ENCODE results near the gene KPTN. TPM values are rescaled to one million over a fixed set of nuclear protein-coding genes. Genes with fewer than 3 reads are reported as not detected.
A peak's percentile ranks its signal among the peaks of the same experiment; 100 is the strongest.

The KPTN gene
- total and polyA plus RNA-seq, 2 of the 8 experiments (the other 6 are each of a cell fraction or from before 2014, with no cell fraction given), result 23.6 to 31.3 TPM

DNA sequence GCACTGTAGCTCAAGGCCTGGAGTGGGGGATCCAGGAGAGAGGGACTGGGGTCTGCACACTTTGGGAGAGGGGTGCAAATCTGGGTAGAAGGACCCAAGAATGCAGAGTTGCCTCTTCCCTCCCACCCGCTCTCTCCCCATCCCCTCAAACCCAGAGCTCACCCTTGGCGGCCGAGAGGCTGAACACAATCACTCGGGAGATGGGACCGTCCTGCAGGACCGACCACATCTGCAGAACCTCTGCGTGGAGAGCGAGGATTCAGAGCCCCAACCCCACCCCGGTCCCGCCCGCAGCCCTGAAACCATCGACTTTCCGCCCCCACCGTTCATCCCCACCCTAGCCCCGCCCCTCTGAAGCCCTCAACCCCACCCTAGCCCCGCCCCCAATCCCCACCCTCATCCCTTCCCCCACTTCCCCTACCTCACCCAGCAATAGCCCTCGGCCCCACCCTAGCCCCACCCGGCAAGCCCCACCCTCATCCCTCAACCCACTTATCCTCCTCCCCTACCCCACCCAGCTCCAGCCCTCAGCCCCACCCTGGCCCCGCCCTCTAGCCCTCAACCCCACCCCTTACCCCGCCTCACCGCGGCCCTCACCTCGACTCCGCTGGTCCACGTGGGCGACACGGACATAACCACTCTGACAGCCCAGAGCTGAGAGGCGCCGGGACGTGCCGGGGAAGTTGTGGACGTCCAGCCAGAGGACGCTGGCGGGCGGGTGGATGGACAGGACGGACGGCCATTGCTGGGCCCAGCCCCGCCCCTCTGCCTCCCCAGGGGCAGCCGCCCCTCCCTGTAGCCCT, 4.1 kb downstream of the KPTN start (continued):
- TF ChIP-seq, protein P1, sequence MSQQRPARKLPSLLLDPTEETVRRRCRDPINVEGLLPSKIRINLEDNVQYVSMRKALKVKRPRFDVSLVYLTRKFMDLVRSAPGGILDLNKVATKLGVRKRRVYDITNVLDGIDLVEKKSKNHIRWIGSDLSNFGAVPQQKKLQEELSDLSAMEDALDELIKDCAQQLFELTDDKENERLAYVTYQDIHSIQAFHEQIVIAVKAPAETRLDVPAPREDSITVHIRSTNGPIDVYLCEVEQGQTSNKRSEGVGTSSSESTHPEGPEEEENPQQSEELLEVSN (IDR thresholded peaks at IDR 0.05), result peak; percentile 59
- TF ChIP-seq SIN3A (conservative IDR thresholded peaks at IDR 0.05 in 1 of 2, IDR thresholded peaks at IDR 0.05 in 1 of 2; ENCODE audit: low read depth in 1 of 2, low read length in 2 of 2) (peak in 1 of 2 experiments; percentile 74; a peak in 2 of 4 replicates), GABPA (IDR thresholded peaks at IDR 0.05; ENCODE audit: borderline replicate concordance, insufficient read depth, low read length) (no peak), JUN (IDR thresholded peaks at IDR 0.05; ENCODE audit: low read depth, low read length) (no peak), SP4 (IDR thresholded peaks at IDR 0.05; ENCODE audit: low read length) (no peak), SRF (IDR thresholded peaks at IDR 0.05; ENCODE audit: low read depth, low read length) (no peak), PHF8 (conservative IDR thresholded peaks at IDR 0.05; ENCODE audit: low read depth, low read length) (no peak), SP2 (IDR thresholded peaks at IDR 0.05; ENCODE audit: low read length) (no peak), ZNF274 (IDR thresholded peaks at IDR 0.05; ENCODE audit: borderline replicate concordance, extremely low read depth, low read length) (no peak), GTF2F1 (IDR thresholded peaks at IDR 0.05; ENCODE audit: borderline replicate concordance, low read depth, low read length) (no peak), TCF12 (IDR thresholded peaks at IDR 0.05; ENCODE audit: low read depth, low read length) (no peak), RXRA (IDR thresholded peaks at IDR 0.05; ENCODE audit: insufficient read depth, low read depth, low read length) (no peak), SAP30 (IDR thresholded peaks at IDR 0.05; ENCODE audit: insufficient read depth, insufficient replicate concordance, low read length) (peak; percentile 32), RBBP5 (IDR thresholded peaks at IDR 0.05; ENCODE audit: borderline replicate concordance, low read depth, low read length) (no peak)
- TF ChIP-seq, protein P2, sequence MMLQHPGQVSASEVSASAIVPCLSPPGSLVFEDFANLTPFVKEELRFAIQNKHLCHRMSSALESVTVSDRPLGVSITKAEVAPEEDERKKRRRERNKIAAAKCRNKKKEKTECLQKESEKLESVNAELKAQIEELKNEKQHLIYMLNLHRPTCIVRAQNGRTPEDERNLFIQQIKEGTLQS (IDR thresholded peaks at IDR 0.05; ENCODE audit: insufficient read depth, low read depth, low read length), result no peak

Measured in H1 (cell line).